Measurements from ENCODE around the gene RTN4R.
A peak's percentile ranks its signal among the peaks of the same experiment; 100 is the strongest.

Gene RTN4R

GRCh38 chr22:20249797-20250354 lies 18.2 kb downstream of the RTN4R start:
- Mint-ChIP-seq H3K27me3 (ENCODE audit: low read depth) (no peaks in the 10 kb centered on the region), H3K4me1 (ENCODE audit: low read depth) (peaks cover 13% of the 10 kb centered on the region), H3K27ac (no peak overlapping the region)

GRCh38 chr22:20248461-20248978 lies 19.6 kb downstream of the RTN4R start:
- H3K4me1 Mint-ChIP-seq (ENCODE audit: low read depth): peaks cover 19% of the 10 kb centered on the region
- H3K36me3 Mint-ChIP-seq (ENCODE audit: low read depth): no peaks in the 10 kb centered on the region
- no peaks in the 10 kb centered on the region for H3K27me3 Mint-ChIP-seq (ENCODE audit: low read depth)
- H3K9me3 Mint-ChIP-seq: no peaks in the 10 kb centered on the region
- H3K4me3 Mint-ChIP-seq: no peak overlapping the region
- no peak overlapping the region for H3K27ac Mint-ChIP-seq

More at GRCh38 chr22:20249797-20250354, 18.2 kb downstream of the RTN4R start:
- no peaks in the 10 kb centered on the region for H3K36me3 Mint-ChIP-seq (ENCODE audit: low read depth)
- no peak overlapping the region for H3K4me3 Mint-ChIP-seq
- H3K9me3 Mint-ChIP-seq: no peaks in the 10 kb centered on the region

DNA sequence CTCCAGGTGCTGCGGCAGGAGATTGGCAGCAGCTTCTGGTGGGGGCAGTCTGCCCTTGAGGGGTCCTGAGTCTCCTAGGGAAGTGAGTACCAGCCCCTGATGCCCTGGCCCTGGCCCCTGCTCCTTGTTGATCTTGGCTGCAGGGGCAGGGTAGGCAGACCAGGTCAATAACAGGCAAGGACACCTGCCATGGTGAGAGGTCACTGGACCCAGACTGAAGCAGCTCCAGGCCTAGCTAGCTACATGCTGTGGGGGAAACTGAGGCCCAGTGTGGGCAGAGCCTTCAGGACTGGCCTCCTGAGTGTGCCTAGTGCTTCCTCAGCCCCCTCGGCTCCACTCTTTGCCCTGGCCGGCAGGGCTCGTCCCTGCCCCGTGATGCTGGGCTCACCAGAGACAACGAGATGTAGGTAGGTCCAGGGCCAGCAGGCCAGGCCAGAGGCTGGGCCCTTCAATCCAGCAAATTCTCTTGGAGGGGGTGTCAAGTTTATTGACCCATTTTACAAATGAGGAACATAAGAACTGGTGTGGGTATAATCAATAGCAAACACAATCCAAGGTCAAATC lies 20.4 kb downstream of the RTN4R start:
- Mint-ChIP-seq H3K36me3 (ENCODE audit: low read depth) (no peaks in the 10 kb centered on the region), H3K27ac (no peak overlapping the region), H3K27me3 (ENCODE audit: low read depth) (no peaks in the 10 kb centered on the region), H3K4me3 (no peak overlapping the region), H3K9me3 (no peaks in the 10 kb centered on the region), H3K4me1 (ENCODE audit: low read depth) (peaks cover 20% of the 10 kb centered on the region)

GRCh38 chr22:20247010-20247505 lies 21.1 kb downstream of the RTN4R start:
- H3K27me3 Mint-ChIP-seq (ENCODE audit: low read depth): no peaks in the 10 kb centered on the region
- no peak overlapping the region for H3K27ac Mint-ChIP-seq
- H3K9me3 Mint-ChIP-seq: no peaks in the 10 kb centered on the region
- H3K36me3 Mint-ChIP-seq (ENCODE audit: low read depth): no peaks in the 10 kb centered on the region
- peaks cover 23% of the 10 kb centered on the region for H3K4me1 Mint-ChIP-seq (ENCODE audit: low read depth)
- H3K4me3 Mint-ChIP-seq: no peak overlapping the region

- peaks cover 23% of the 10 kb centered on the region for H3K4me1 Mint-ChIP-seq (ENCODE audit: low read depth)
- no peaks in the 10 kb centered on the region for H3K27me3 Mint-ChIP-seq (ENCODE audit: low read depth)
- H3K4me3 Mint-ChIP-seq: no peak overlapping the region
- no peaks in the 10 kb centered on the region for H3K9me3 Mint-ChIP-seq
- H3K36me3 Mint-ChIP-seq (ENCODE audit: low read depth): no peaks in the 10 kb centered on the region
- H3K27ac Mint-ChIP-seq: no peak overlapping the region
Observed at GRCh38 chr22:20246368-20247009, 21.6 kb downstream of the RTN4R start.

DNA sequence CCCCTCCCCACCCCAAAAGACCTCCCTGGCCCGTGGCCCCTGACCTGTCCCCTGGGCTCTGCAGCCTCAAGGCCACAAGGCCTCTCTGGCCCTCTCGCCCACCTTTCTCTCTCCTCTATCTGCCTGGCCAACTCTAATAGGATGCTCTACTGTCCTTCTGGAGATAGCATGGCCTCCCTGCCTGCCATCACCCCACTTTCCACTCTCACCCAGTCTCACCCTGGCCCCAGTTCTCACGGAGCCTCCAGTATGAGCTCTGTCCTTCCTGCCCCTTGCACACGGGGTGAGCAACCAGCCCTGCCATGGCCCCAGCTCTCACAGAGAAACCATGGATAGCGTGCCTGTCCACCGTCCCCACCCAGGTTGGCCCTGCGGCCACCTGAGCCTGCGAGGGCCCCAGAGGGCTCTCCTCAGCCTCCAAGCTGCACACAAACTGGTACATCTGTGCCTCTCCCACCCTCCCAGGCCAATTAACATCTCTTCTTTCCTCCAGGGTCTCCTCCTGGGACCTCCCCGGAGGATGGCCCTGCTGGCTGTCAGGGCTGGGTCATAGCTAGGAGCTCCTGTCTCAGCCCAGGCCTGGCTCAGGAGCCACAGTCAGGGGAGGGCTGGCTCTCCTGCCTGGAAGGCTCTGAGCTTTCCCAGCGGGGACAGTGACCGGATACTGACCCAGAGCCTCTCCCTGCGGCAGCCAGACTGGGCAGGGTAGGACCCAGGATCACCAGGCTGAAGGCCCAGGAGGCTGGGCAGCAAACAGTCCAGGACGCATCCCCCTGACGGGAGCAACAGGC lies 22.3 kb downstream of the RTN4R start:
- H3K9me3 Mint-ChIP-seq: no peaks in the 10 kb centered on the region
- H3K4me3 Mint-ChIP-seq: peak overlapping the region; percentile 57
- no peaks in the 10 kb centered on the region for H3K27me3 Mint-ChIP-seq (ENCODE audit: low read depth)
- H3K27ac Mint-ChIP-seq: peak overlapping the region; percentile 71
- H3K4me1 Mint-ChIP-seq (ENCODE audit: low read depth): peaks cover 23% of the 10 kb centered on the region
- H3K36me3 Mint-ChIP-seq (ENCODE audit: low read depth): no peaks in the 10 kb centered on the region

DNA sequence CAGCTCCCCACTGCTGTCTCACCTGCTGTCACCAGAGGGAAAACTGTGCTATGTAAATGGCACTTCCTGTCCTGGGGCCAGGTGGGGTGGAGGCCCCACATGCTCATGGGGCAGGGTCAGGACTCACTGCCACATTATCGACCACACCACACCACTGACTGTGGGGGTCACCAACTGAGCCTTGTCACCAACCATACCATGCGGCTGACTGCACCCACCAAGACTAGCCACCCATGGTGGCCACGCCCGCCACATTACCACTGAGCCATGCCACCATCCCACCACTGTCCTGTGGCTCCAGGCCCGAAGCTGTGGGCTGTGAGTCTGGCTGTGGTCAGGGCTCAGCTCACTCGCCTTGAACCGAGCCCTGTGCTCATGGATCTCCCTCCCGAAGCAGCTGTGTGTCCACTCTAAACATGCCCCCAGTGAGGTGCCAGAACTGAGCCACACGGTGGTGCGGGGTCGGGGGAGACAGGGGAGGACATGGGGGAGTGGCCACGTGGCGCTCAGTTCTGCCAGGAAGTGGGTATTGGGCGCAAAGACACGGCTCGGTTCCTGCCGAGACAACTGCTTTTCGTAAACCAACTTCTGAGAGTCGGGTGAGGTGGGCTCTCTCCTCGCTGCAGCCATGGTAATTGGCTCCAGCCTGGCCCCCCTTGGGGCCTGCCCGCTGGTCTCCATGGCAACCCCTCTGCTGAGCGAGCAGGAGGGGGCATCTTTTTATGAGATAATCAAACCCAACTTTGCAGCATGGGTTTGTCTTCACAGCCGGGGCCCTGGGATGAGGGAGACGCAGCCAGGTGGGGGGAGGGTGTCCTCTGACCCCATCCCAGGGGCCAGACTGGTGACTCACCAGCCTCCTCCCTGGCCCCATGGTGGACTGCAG lies 23.2 kb downstream of the RTN4R start:
- Mint-ChIP-seq H3K27me3 (ENCODE audit: low read depth) (no peaks in the 10 kb centered on the region), H3K36me3 (ENCODE audit: low read depth) (no peaks in the 10 kb centered on the region), H3K27ac (peak overlapping the region; percentile 70), H3K4me1 (ENCODE audit: low read depth) (peaks cover 23% of the 10 kb centered on the region), H3K9me3 (no peaks in the 10 kb centered on the region), H3K4me3 (peak overlapping the region; percentile 52)

- peak overlapping the region; percentile 52 for H3K4me3 Mint-ChIP-seq
Observed at GRCh38 chr22:20244250-20244648, 23.9 kb downstream of the RTN4R start.

DNA sequence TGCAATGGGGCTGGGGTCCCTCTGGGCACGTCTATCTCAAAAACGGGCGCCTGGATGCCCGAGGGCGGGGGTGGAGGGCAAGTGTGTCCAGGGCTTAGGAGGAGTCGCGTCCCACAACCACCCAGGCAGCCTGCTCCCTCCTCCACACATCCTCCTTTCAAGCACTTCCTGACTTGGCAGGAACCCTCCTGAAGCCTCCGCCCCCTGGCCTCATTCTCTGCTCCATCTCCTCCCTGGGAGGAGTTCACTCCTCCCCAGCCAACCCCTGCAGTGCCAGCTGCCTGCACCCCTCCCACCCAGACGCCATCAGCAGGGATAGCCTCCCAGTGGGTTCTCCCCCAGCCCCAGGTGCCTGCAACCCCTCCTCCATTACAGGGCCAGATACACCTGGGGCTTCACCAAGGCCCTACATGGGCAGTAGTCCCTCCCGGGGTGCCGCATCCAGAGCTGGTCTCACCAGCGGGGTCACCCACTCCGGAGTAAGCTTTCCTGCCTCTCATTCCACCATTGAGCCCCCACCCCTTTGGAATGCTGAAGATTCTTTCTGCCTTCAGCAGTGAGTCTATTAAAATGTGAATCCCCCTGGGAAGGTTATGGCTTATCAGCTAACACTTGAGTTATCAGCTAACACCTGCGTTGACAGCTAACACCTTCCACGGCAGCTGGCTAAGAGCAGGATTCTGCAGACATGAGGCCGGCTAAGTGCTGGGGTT lies 24.4 kb downstream of the RTN4R start:
- peaks cover 23% of the 10 kb centered on the region for H3K4me1 Mint-ChIP-seq (ENCODE audit: low read depth)

More at GRCh38 chr22:20244250-20244648, 23.9 kb downstream of the RTN4R start:
- Mint-ChIP-seq H3K9me3 (no peaks in the 10 kb centered on the region), H3K27ac (peak overlapping the region; percentile 87), H3K27me3 (ENCODE audit: low read depth) (no peaks in the 10 kb centered on the region), H3K4me1 (ENCODE audit: low read depth) (peaks cover 23% of the 10 kb centered on the region), H3K36me3 (ENCODE audit: low read depth) (no peaks in the 10 kb centered on the region)

DNA sequence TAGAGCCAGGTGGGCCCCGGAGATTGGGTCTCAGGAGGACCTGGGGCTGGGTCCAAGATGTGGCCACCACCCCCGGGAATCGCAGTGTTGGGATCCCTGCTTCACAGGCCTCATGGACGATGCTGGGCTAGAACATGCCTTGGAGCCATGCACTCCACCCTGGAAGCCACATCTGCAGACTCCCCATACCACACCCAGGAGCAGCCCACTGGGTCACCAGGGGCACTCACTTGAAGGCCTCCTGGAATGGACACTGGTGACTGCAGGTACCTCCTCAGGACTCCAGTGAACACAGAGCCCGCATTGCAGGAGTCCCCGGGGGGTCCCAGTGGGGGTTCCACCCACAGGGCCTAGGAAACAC lies 25.0 kb downstream of the RTN4R start:
- Mint-ChIP-seq H3K9me3 (no peaks in the 10 kb centered on the region), H3K27ac (peak overlapping the region; percentile 87), H3K4me1 (ENCODE audit: low read depth) (peaks cover 23% of the 10 kb centered on the region), H3K27me3 (ENCODE audit: low read depth) (no peaks in the 10 kb centered on the region), H3K4me3 (peak overlapping the region; percentile 73), H3K36me3 (ENCODE audit: low read depth) (no peaks in the 10 kb centered on the region)

More for the DNA sequence above, 24.4 kb downstream of the RTN4R start:
- Mint-ChIP-seq H3K4me3 (peak overlapping the region; percentile 73), H3K27me3 (ENCODE audit: low read depth) (no peaks in the 10 kb centered on the region), H3K36me3 (ENCODE audit: low read depth) (no peaks in the 10 kb centered on the region), H3K27ac (peak overlapping the region; percentile 87), H3K9me3 (no peaks in the 10 kb centered on the region)

DNA sequence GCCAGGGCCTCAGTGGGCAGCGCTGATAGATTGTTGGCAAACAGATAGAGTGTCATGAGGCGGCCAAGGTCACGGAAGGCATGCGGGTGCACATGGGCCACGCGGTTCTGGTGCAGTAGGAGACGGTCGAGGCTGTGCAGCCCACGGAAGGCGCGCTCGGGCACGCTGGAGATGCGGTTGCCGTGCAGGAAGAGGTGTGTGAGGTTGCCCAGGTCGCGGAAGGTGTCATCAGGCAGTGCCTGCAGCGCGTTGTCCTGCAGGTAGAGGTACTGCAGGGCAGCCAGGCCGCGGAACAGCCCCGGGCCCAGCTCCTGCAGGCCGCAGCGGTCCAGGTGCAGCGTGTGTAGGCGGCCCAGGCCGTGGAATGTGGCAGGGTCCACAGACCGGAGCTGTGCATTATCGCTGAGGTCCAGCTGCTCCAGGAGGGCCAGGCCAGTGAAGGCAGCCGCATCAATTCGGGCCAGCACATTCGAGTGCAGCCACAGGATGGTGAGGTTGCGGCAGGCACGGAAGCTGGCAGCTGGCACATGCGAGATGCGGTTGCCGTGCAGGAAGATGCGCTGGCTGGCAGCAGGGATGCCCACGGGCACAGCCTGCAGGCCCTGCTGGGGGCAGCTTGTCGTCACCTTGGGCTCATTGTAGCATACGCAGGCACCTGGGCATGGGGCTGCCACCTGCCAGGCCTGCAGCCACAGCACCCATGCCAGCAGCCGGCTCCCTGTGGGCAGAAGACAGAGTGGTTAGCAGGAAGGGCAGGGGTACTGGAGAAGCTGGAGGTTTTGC lies 25.5 kb downstream of the RTN4R start:
- H3K4me1 Mint-ChIP-seq (ENCODE audit: low read depth): peaks cover 23% of the 10 kb centered on the region
- no peaks in the 10 kb centered on the region for H3K9me3 Mint-ChIP-seq
- no peaks in the 10 kb centered on the region for H3K27me3 Mint-ChIP-seq (ENCODE audit: low read depth)
- peak overlapping the region; percentile 31 for H3K4me3 Mint-ChIP-seq
- no peak overlapping the region for H3K27ac Mint-ChIP-seq
- H3K36me3 Mint-ChIP-seq (ENCODE audit: low read depth): no peaks in the 10 kb centered on the region

GRCh38 chr22:20241579-20242392 lies 26.3 kb downstream of the RTN4R start:
- H3K4me1 Mint-ChIP-seq (ENCODE audit: low read depth): peaks cover 23% of the 10 kb centered on the region

More at GRCh38 chr22:20241579-20242392, 26.3 kb downstream of the RTN4R start:
- Mint-ChIP-seq H3K4me3 (no peak overlapping the region), H3K27ac (no peak overlapping the region), H3K36me3 (ENCODE audit: low read depth) (no peaks in the 10 kb centered on the region), H3K27me3 (ENCODE audit: low read depth) (no peaks in the 10 kb centered on the region), H3K9me3 (no peaks in the 10 kb centered on the region)

Measured in T-helper 1 cell treated with Interleukin-12 subunit alpha and Interleukin-12 subunit beta and Interleukin-4 antibody, amounts not matched to agents 30 μg/mL and 1 μg/mL, for 36 hours (primary cell).